Adipocyte (in vitro differentiated cells): Measurements from ENCODE around the gene IL15RA.
"Not testable (repeated sequence)": the region's sequence is repeated elsewhere in the genome, so short reads cannot be mapped to it uniquely, and the experiment has no call there.

ENCODE experiments used
- DNase-seq: peaks from one replicate; pipeline ENCODE4 v3.0.0-alpha.2; 2015; ENCODE audit warnings: low read depth
- H3K27me3 ChIP-seq: replicated peaks from 2 replicates; pipeline ENCODE4 v1.7.0; 2013; ENCODE audit warnings: mild to moderate bottlenecking, low read length, moderate library complexity; ENCODE audit not compliant: control insufficient read depth, insufficient read depth
- H3K36me3 ChIP-seq: 2 replicates; pipeline ENCODE4 v1.7.0; 2013; ENCODE audit warnings: low read length, mild to moderate bottlenecking, moderate library complexity; ENCODE audit not compliant: control insufficient read depth, insufficient read depth, severe bottlenecking
- H3K4me1 ChIP-seq: 2 replicates; pipeline ENCODE4 v1.7.0; 2013; ENCODE audit warnings: mild to moderate bottlenecking, low read length, moderate library complexity; ENCODE audit not compliant: control insufficient read depth, insufficient read depth
- H3K4me3 ChIP-seq: 2 replicates; pipeline ENCODE4 v1.7.0; 2013; ENCODE audit warnings: mild to moderate bottlenecking, low read length, moderate library complexity
- H3K9ac ChIP-seq: 2 replicates; pipeline ENCODE4 v1.7.0; 2013; ENCODE audit warnings: mild to moderate bottlenecking, low read length, moderate library complexity
- H3K9me3 ChIP-seq: 2 replicates; pipeline ENCODE4 v1.7.0; 2013; ENCODE audit warnings: mild to moderate bottlenecking, low read length, moderate library complexity; ENCODE audit not compliant: control insufficient read depth

Gene IL15RA

DNA sequence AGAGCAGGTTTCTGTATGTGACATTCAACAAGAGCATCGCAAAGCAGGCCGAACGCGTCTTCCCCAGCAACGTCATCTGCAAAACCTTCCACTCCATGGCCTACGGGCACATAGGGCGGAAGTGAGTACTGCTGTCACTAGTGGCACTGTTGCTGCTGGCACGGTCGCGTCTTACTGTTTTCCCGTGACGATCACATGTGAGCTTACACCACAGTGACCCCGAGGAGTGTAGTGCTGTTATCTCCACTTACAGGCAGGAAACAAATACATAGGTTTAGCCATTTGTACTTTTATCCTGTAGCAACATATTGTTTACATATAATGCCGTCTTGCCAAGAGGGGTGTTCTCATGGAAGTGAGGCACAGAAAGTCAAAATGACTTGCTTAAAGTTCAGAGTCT, 61.9 kb downstream of the IL15RA start:
- H3K9me3 ChIP-seq, result no peaks in the 10 kb centered on the region
- H3K36me3 ChIP-seq, result peaks cover 95% of the 10 kb centered on the region
- H3K4me3 ChIP-seq, result no peak overlapping the region
- no peaks in the 10 kb centered on the region for H3K4me1 ChIP-seq
- H3K27me3 ChIP-seq, result no peaks in the 10 kb centered on the region
- DNase-seq, result no peak
- H3K9ac ChIP-seq, result no peak overlapping the region

DNA sequence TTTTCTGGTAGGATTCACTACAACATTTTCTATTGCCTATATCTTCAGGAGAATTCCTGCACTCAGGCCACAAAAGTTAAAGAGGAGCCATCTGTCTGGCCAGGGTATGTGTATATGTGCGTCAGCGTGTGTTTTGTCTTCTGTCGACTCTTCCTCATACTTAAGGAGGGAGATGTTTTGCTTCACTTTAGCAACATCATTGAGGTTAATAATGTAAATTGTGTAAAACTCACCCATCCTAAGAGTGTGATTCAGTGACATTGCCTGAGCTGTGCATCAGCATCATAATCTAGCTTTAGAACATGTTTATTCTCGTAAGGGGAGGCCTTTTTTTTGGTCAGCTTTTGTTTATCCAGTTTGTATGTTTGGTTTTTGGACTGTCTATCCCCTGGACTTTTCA, 63.6 kb downstream of the IL15RA start:
- Histone ChIP-seq H3K4me3 (no peak overlapping the region), H3K36me3 (peaks cover 98% of the 10 kb centered on the region), H3K9ac (no peak overlapping the region), H3K4me1 (no peaks in the 10 kb centered on the region), H3K9me3 (no peaks in the 10 kb centered on the region), H3K27me3 (no peaks in the 10 kb centered on the region)
- DNase-seq, result no peak

DNA sequence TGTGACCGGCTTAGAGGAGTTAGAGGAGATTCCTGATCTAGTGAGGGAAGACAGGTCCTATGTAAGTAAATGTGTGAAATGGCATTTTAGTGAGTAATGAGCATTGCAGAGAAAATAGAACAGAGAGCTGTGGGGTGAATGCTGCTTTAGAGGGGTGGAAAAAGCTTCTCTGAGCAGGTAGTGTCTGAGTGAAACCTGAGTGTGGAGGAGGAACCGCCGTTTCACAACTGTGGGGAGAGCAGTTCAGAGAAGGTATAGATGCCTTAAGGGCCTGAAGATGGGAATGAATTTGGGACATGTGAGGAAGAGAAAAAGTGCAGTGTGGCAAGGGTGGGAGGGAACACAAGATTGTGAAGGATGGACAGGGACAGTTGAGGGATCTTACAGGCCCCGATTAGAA, 65.7 kb downstream of the IL15RA start:
- no peaks in the 10 kb centered on the region for H3K9me3 ChIP-seq
- no peak overlapping the region for H3K4me3 ChIP-seq
- no peaks in the 10 kb centered on the region for H3K4me1 ChIP-seq
- DNase-seq, result no peak
- no peaks in the 10 kb centered on the region for H3K27me3 ChIP-seq
- no peak overlapping the region for H3K9ac ChIP-seq
- H3K36me3 ChIP-seq, result peaks cover 83% of the 10 kb centered on the region

DNA sequence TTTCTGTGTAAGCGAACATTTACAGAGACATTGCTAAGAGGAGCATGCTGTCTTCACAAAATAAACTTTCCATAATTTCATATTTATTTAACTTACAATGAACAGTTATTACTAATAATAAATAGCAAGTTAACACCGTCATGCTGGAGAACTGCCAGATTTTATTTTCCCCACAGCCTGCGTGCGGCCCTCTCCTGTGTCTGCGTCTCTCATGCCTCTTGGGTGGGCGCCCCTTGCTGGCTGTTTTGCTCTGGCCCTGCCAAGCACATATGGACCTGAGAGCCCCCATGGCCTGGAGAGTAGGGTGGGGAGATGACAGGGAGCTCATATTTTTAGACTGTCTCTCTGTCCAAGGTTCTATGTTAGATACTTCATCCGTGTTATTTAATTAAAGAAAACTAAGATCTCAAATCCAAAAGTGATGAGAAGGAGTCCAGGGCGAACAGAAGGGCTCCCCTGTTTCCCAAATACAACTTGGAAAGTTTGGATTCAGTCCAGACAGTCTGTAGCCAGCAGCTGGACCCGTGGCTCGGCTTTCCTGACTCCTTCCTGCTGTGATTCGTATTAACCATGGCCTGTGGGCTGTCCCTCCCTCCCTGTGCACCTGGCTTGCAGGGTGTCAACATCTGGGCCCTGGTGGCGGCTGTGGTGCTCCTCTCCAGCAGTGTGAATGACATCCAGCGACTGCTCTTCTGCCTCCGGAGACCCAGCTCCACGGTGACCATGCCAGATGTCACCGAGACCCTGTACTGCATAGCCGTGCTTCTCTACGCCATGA, 66.8 kb downstream of the IL15RA start:
- no peak for DNase-seq
- peaks cover 83% of the 10 kb centered on the region for H3K36me3 ChIP-seq
- no peak overlapping the region for H3K4me3 ChIP-seq
- no peak overlapping the region for H3K9ac ChIP-seq
- no peaks in the 10 kb centered on the region for H3K27me3 ChIP-seq
- H3K9me3 ChIP-seq, result no peaks in the 10 kb centered on the region
- no peaks in the 10 kb centered on the region for H3K4me1 ChIP-seq

DNA sequence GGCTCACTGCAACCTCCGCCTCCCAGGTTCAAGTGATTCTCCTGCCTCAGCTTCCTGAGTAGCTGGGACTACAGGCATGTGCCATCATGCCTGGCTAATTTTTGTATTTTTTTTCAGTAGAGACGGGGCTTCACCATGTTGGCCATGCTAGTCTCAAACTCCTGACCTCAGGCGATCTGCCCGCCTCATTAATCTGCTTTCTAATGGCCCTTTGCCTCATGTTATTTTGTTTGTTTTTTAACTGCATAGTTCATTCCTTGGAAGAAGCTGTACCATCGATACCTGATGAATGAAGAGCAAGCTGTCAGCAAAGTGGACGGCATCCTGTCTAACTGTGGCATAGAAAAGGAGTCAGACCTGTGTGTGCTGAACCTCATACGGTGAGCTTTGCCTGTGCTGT, 68.7 kb downstream of the IL15RA start:
- DNase-seq, H3K9ac ChIP-seq, H3K9me3 ChIP-seq, H3K4me1 ChIP-seq, H3K4me3 ChIP-seq, H3K27me3 ChIP-seq: not testable (repeated sequence)
- peaks cover 68% of the 10 kb centered on the region for H3K36me3 ChIP-seq

DNA sequence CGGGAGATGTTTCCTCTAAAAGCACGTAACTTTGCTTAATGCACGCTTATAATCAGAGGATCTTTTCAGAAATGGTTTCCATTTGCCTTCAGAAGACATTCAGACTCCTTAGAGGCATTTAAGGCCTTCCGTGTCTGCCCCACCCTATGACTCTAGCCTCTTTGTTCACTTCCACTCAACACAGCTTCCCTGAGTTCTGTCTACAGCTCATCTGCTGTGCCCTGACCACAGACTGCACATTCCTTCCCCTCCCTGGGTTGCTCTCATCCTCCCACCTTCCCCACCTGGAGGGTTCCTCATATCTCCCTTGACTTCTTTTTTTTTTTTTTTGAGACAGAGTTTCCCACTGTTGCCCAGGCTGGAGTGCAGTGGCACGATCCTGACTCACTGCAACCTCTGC, 70.7 kb downstream of the IL15RA start:
- peaks cover 53% of the 10 kb centered on the region for H3K36me3 ChIP-seq
- H3K9ac ChIP-seq, result no peak overlapping the region
- no peaks in the 10 kb centered on the region for H3K4me1 ChIP-seq
- no peaks in the 10 kb centered on the region for H3K27me3 ChIP-seq
- no peaks in the 10 kb centered on the region for H3K9me3 ChIP-seq
- DNase-seq, result no peak
- no peak overlapping the region for H3K4me3 ChIP-seq

DNA sequence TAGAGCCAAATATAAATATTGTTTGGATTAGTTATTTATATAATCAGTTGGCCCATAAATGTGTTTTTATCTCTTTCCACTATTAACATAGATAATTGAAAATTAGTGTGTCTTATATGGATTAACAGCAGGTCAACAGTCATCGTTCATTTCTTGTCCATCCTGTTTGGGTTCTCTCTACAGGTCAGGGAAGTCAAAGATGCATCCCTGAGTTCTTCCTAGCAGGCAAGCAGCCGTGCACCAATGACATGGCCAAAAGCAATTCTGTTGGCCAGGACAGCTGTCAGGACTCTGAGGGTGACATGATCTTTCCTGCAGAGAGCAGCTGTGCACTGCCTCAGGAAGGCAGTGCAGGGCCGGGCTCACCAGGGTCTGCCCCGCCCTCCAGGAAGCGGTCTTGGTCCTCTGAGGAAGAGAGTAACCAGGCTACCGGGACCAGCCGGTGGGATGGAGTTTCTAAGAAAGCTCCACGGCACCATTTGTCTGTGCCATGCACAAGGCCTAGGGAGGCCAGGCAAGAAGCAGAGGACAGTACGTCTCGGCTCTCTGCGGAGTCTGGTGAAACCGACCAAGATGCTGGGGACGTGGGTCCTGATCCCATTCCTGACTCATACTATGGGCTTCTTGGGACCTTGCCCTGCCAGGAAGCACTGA, 71.4 kb downstream of the IL15RA start:
- no peak for DNase-seq
- Histone ChIP-seq H3K27me3 (no peaks in the 10 kb centered on the region), H3K9me3 (no peaks in the 10 kb centered on the region), H3K9ac (no peak overlapping the region), H3K36me3 (peaks cover 46% of the 10 kb centered on the region), H3K4me3 (no peak overlapping the region), H3K4me1 (no peaks in the 10 kb centered on the region)

DNA sequence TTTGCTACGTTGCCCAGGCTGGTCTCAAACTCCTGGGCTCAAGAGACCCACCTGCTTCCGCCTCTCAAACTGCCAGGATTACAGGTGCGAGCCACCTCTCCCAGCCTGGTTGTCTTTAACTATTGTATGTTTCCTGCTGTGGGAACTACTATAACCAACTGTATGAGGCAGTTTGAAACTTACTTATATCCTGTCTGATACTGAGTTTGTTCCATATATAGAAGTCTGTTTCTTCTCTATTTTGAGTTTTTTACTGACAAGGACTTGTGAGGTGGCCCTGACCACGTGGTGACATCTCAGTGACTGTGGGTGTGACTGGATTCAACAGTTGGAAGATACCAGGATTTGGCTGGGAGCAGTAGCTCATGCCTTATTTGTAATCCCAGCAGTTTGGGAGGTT, 73.1 kb downstream of the IL15RA start:
- no peak overlapping the region for H3K9ac ChIP-seq
- DNase-seq, result no peak
- H3K9me3 ChIP-seq, result no peaks in the 10 kb centered on the region
- no peak overlapping the region for H3K4me3 ChIP-seq
- H3K36me3 ChIP-seq, result peaks cover 33% of the 10 kb centered on the region
- H3K4me1 ChIP-seq, result no peaks in the 10 kb centered on the region
- no peaks in the 10 kb centered on the region for H3K27me3 ChIP-seq

DNA sequence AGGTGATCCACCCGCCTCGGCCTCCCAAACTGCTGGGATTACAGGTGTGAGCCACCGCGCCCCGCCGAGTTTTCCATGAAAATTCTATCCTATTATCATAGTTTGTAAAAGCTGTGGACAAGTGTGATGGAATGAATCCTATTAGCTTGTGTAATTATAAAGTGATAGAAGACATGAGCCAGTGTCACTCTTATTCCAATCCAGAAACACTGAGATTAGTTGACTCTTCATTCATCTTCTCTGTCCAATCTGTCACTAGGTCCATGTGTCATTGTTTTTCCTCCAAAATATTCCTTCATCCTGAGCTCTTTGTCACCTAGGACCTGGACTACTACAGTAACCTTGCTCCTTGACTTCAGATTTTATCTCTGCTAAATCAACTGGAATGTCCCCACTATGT, 73.8 kb downstream of the IL15RA start:
- Histone ChIP-seq H3K9me3 (no peaks in the 10 kb centered on the region), H3K4me1 (no peaks in the 10 kb centered on the region), H3K4me3 (no peak overlapping the region), H3K36me3 (peaks cover 27% of the 10 kb centered on the region), H3K9ac (no peak overlapping the region), H3K27me3 (no peaks in the 10 kb centered on the region)
- no peak for DNase-seq

DNA sequence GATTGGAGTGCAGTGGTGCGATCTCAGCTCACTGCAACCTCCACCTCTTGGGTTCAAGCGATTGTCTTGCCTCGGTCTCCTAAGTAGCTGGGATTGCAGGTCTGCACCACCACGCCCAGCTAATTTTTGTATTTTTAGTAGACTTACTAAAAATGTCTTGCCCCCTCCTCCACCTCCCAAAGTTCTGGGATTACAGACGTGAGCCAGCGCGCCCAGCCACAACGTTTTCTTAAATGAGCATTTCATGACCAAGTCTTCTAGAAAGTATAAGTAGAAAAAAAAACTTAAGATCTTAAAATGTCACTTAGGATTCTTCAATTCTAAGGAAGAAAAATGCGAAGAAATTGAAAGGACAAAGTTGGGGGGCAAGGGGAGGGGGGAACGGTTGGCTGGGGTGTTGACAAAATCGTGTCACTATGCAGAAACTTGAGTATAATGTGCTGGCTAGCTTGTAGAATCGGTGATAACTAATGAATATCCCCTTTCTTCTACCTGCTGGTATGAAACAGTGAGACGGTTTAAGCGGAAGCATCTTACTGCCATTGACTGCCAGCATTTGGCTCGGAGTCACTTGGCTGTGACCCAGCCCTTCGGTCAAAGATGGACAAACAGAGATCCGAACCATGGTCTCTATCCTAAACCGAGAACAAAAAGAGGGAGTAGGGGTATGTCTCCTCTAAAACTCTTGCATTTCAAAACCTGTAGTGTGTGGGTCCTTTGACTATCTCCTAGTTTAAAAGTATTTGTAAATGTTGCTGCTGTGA, 74.7 kb downstream of the IL15RA start:
- peaks cover 27% of the 10 kb centered on the region for H3K36me3 ChIP-seq
- H3K9me3 ChIP-seq, result no peaks in the 10 kb centered on the region

More for the DNA sequence above, 74.7 kb downstream of the IL15RA start:
- H3K27me3 ChIP-seq, result no peaks in the 10 kb centered on the region
- no peak overlapping the region for H3K4me3 ChIP-seq
- DNase-seq, result no peak
- no peaks in the 10 kb centered on the region for H3K4me1 ChIP-seq
- no peak overlapping the region for H3K9ac ChIP-seq
